GM19395 (cell line): ENCODE measurements around the gene AFF3.

Experiments used
- ATAC-seq: cut with Tn5 transposase; IDR thresholded peaks from one replicate; pipeline ENCODE4 v1.9.1; 2021; ENCODE audit warnings: mild to moderate bottlenecking, moderate library complexity; ENCODE audit not compliant: unreplicated experiment

Gene AFF3

GRCh38 chr2:99808361-99809200, 333.8 kb downstream of the AFF3 start:
- no peak for ATAC-seq

GRCh38 chr2:99806758-99807157, 335.6 kb downstream of the AFF3 start:
- no peak for ATAC-seq

- no peak for ATAC-seq
Observed at GRCh38 chr2:99805930-99806476, 336.4 kb downstream of the AFF3 start.

GRCh38 chr2:99803846-99804245, 338.5 kb downstream of the AFF3 start:
- no peak for ATAC-seq

- no peak for ATAC-seq
Observed at GRCh38 chr2:99802734-99803133, 339.7 kb downstream of the AFF3 start.

- ATAC-seq = no peak
Observed at GRCh38 chr2:99801327-99801901, 341.0 kb downstream of the AFF3 start.

GRCh38 chr2:99797475-99797874, 344.9 kb downstream of the AFF3 start:
- no peak for ATAC-seq

GRCh38 chr2:99794414-99794813, 348.0 kb downstream of the AFF3 start:
- no peak for ATAC-seq

- ATAC-seq = no peak
Observed at GRCh38 chr2:99793022-99793421, 349.4 kb downstream of the AFF3 start.

GRCh38 chr2:99789849-99790248, 352.5 kb downstream of the AFF3 start:
- ATAC-seq = no peak

- no peak for ATAC-seq
Observed at GRCh38 chr2:99787769-99788382, 354.5 kb downstream of the AFF3 start.

GRCh38 chr2:99786636-99787390, 355.6 kb downstream of the AFF3 start:
- ATAC-seq = no peak

GRCh38 chr2:99784946-99785345, 357.4 kb downstream of the AFF3 start:
- no peak for ATAC-seq

GRCh38 chr2:99784282-99784681, 358.1 kb downstream of the AFF3 start:
- no peak for ATAC-seq

- ATAC-seq = no peak
Observed at GRCh38 chr2:99780276-99780675, 362.1 kb downstream of the AFF3 start.

GRCh38 chr2:99779276-99779675, 363.1 kb downstream of the AFF3 start:
- ATAC-seq = no peak

GRCh38 chr2:99777656-99778290, 364.6 kb downstream of the AFF3 start:
- no peak for ATAC-seq

- ATAC-seq = no peak
Observed at GRCh38 chr2:99776906-99777646, 365.3 kb downstream of the AFF3 start.

GRCh38 chr2:99776206-99776905, 366.0 kb downstream of the AFF3 start:
- no peak for ATAC-seq
